GM21576 (cell line): ENCODE results near the gene SLC37A4.
"Not testable (repeated sequence)": the region's sequence is repeated elsewhere in the genome, so short reads cannot be mapped to it uniquely, and the experiment has no call there.

Experiments
- ATAC-seq: cut with Tn5 transposase; IDR thresholded peaks from one replicate; pipeline ENCODE4 v1.9.1; 2021; ENCODE audit warnings: mild to moderate bottlenecking, moderate library complexity; ENCODE audit not compliant: unreplicated experiment

Gene SLC37A4

GRCh38 chr11:119030329-119031047 is at the start of gene SLC37A4:
Gene SLC37A4, minus strand, starts transcription at chr11:119030877.
- peak; percentile 89 for ATAC-seq

GRCh38 chr11:119078675-119079420 is 48.2 kb upstream of the SLC37A4 start:
- ATAC-seq, result no peak

GRCh38 chr11:119077839-119078238 is 47.2 kb upstream of the SLC37A4 start:
- ATAC-seq, result no peak

- ATAC-seq, result peak; percentile 96
Measured at GRCh38 chr11:119067371-119068222, 36.9 kb upstream of the SLC37A4 start, which contains the start of gene VPS11. Gene VPS11, plus strand, starts transcription at chr11:119067818. Its CDS starts 6 bp downstream, at chr11:119067824.

- ATAC-seq, result no peak
Measured at GRCh38 chr11:119065369-119065768, 34.7 kb upstream of the SLC37A4 start.

GRCh38 chr11:119062779-119063178 is 32.1 kb upstream of the SLC37A4 start:
- no peak for ATAC-seq

- no peak for ATAC-seq
Measured at GRCh38 chr11:119061256-119061655, 30.6 kb upstream of the SLC37A4 start.

GRCh38 chr11:119059128-119059527 is 28.5 kb upstream of the SLC37A4 start:
- not testable (repeated sequence) for ATAC-seq

- ATAC-seq, result peak; percentile 88
Measured at GRCh38 chr11:119057000-119057769, 26.5 kb upstream of the SLC37A4 start, which contains the start of gene HYOU1. Gene HYOU1, minus strand, starts transcription at chr11:119057205. Its CDS starts 1,045 bp downstream, at chr11:119056160.

- ATAC-seq, result peak; percentile 5
Measured at GRCh38 chr11:119056421-119056999, 25.8 kb upstream of the SLC37A4 start.

GRCh38 chr11:119055901-119056300 is 25.2 kb upstream of the SLC37A4 start:
- ATAC-seq, result no peak

- no peak for ATAC-seq
Measured at GRCh38 chr11:119054418-119054817, 23.7 kb upstream of the SLC37A4 start.

GRCh38 chr11:119052163-119052814 is 21.6 kb upstream of the SLC37A4 start:
- no peak for ATAC-seq

GRCh38 chr11:119051440-119052162 is 20.9 kb upstream of the SLC37A4 start:
- no peak for ATAC-seq

- ATAC-seq, result no peak
Measured at GRCh38 chr11:119049081-119049480, 18.4 kb upstream of the SLC37A4 start.

GRCh38 chr11:119048644-119049043 is 18.0 kb upstream of the SLC37A4 start:
- no peak for ATAC-seq

GRCh38 chr11:119047205-119047604 is 16.5 kb upstream of the SLC37A4 start:
- ATAC-seq, result no peak

- no peak for ATAC-seq
Measured at GRCh38 chr11:119046489-119046888, 15.8 kb upstream of the SLC37A4 start.

- ATAC-seq, result no peak
Measured at GRCh38 chr11:119044708-119045107, 14.0 kb upstream of the SLC37A4 start.
